PC-3 (cell line): ENCODE data around the gene EIF4A2. TPM values are rescaled to one million over a fixed set of nuclear protein-coding genes. Genes with fewer than 3 reads are reported as not detected.

Experiments
- ATAC-seq: fragments of 200-7000 bp; cut with Tn5 transposase; 2 replicates; pipeline ENCODE4 v1.9.1; 2020; ENCODE audit warnings: mild to moderate bottlenecking, moderate library complexity
- BruUV-seq: library from RNA; stranded (reverse); fragments of 400-500 nt; replicated peaks from 2 replicates; lab custom pipeline; 2021; lab: Mats Ljungman, UMichigan
- CTCF ChIA-PET: fragments of 300-600 bp; sonication (Branson Sonifier 250); formaldehyde crosslinking; loops from one replicate; lab custom pipeline; 2022; ENCODE audit warnings: antibody characterized with exemption; lab: Charles Lee
- POLR2A ChIA-PET: fragments of 300-600 bp; sonication (Branson Sonifier 250); formaldehyde crosslinking; loops from one replicate; lab custom pipeline; 2022; ENCODE audit warnings: antibody characterized with exemption; ENCODE audit not compliant: unreplicated experiment; lab: Charles Lee
- DNase-seq: peaks from one replicate; pipeline ENCODE4 v3.0.0-alpha.2; 2015
- H2AFZ ChIP-seq: fragments of 300-600 bp; sonication (generic); 2 replicates; pipeline ENCODE4 v1.6.0; 2016; ENCODE audit warnings: antibody characterized with exemption, low read length
- H3F3A ChIP-seq: fragments of 300-600 bp; sonication (generic); one replicate; pipeline ENCODE4 v1.6.0; 2017; ENCODE audit warnings: antibody characterized with exemption, low read length, control low read depth, mild to moderate bottlenecking; ENCODE audit not compliant: unreplicated experiment
- H3K27ac ChIP-seq: fragments of 300-600 bp; sonication (generic); 2 replicates; pipeline ENCODE4 v1.5.1; 2016; ENCODE audit warnings: mild to moderate bottlenecking, low read length
- H3K27me3 ChIP-seq: fragments of 300-600 bp; sonication (generic); 2 replicates; pipeline ENCODE4 v1.6.1; 2016; ENCODE audit warnings: low read length, mixed read lengths
- H3K36me3 ChIP-seq: fragments of 300-600 bp; sonication (generic); 2 replicates; pipeline ENCODE4 v1.6.1; 2016; ENCODE audit warnings: low read depth, mixed run types, low read length, mixed read lengths
- H3K4me1 ChIP-seq: fragments of 300-600 bp; sonication (generic); 2 replicates; pipeline ENCODE4 v1.5.1; 2016; ENCODE audit warnings: low read length; ENCODE audit not compliant: insufficient read depth
- H3K4me2 ChIP-seq: fragments of 300-600 bp; sonication (generic); 2 replicates; pipeline ENCODE4 v1.6.0; 2016; ENCODE audit warnings: low read length
- H3K4me3 ChIP-seq: fragments of 300-600 bp; sonication (generic); 2 replicates; pipeline ENCODE4 v1.5.1; 2016; ENCODE audit warnings: mild to moderate bottlenecking, low read length, mixed read lengths
- H3K79me2 ChIP-seq: fragments of 300-600 bp; sonication (generic); 2 replicates; pipeline ENCODE4 v1.6.1; 2017; ENCODE audit warnings: low read length, mixed read lengths
- H3K9ac ChIP-seq: fragments of 300-600 bp; sonication (generic); 2 replicates; pipeline ENCODE4 v1.6.0; 2016; ENCODE audit warnings: mild to moderate bottlenecking, low read length
- H3K9me2 ChIP-seq: fragments of 300-600 bp; sonication (generic); replicated peaks from 2 replicates; pipeline ENCODE4 v1.6.1; 2016; ENCODE audit warnings: mixed run types, low read length, mixed read lengths
- H3K9me3 ChIP-seq: fragments of 300-600 bp; sonication (generic); 2 replicates; pipeline ENCODE4 v1.6.1; 2016; ENCODE audit warnings: low read length, mixed read lengths
- H4K20me1 ChIP-seq: fragments of 300-600 bp; sonication (generic); 2 replicates; pipeline ENCODE4 v1.6.1; 2016; ENCODE audit warnings: low read length, mixed read lengths
- EZH2 ChIP-seq: fragments of 300-600 bp; sonication (generic); IDR thresholded peaks from one replicate; pipeline ENCODE4 v1.6.1; 2017; ENCODE audit warnings: antibody characterized with exemption, mild to moderate bottlenecking, low read length; ENCODE audit not compliant: unreplicated experiment
- EZH2phosphoT487 ChIP-seq: fragments of 300-600 bp; sonication (generic); IDR thresholded peaks from 2 replicates; pipeline ENCODE4 v1.6.1; 2018; ENCODE audit warnings: mild to moderate bottlenecking, antibody characterized with exemption, low read length, borderline replicate concordance
- intact Hi-C: fragments of 100-400 bp; cut with micrococcal nuclease; formaldehyde crosslinking; loops from 2 replicates; pipeline ENCODE4 v1.9.0; 2023
- total RNA-seq: library from RNA; depleted of rRNA; stranded (reverse); fragments of >200 nt; gene quantifications from 2 replicates; pipeline ENCODE4 v1.2.3, GENCODE V29; 2014
- TF ChIP-seq, protein P1 (sequence below): fragments of 300-600 bp; sonication (generic); conservative IDR thresholded peaks from 2 replicates; pipeline ENCODE4 v1.5.1; 2017; ENCODE audit warnings: antibody characterized with exemption, low read depth, mild to moderate bottlenecking, low read length

EIF4A2 gene
- total RNA-seq, 1 experiment from 2014 or later, result 233 TPM

DNA sequence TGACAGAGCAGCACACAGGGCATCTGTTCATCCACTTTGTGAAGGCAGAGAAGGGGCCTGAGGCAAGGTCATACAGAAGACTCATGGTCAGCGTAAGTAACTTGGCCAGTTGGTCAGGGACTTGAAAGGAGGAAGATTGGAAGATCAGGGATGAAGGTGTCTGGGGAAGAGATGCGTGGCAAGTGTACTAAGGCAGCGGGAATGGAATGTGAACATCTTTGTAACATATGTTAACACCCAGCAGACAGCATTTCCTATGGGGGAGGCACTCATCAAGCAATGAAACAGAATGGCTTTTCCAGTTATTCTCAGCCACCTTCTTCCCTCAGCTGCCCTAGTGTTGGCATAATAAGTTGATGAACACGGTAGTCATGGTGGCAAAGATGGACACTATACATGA, 30.7 kb downstream of the EIF4A2 start:
- no peaks in the 10 kb centered on the region for H3F3A ChIP-seq
- DNase-seq, result no peak
- no peaks in the 10 kb centered on the region for H3K36me3 ChIP-seq
- no peak overlapping the region for H2AFZ ChIP-seq
- no peaks in the 10 kb centered on the region for H3K79me2 ChIP-seq
- H3K27me3 ChIP-seq, result no peaks in the 10 kb centered on the region
- no peaks in the 10 kb centered on the region for H3K9me2 ChIP-seq
- TF ChIP-seq, protein P1, sequence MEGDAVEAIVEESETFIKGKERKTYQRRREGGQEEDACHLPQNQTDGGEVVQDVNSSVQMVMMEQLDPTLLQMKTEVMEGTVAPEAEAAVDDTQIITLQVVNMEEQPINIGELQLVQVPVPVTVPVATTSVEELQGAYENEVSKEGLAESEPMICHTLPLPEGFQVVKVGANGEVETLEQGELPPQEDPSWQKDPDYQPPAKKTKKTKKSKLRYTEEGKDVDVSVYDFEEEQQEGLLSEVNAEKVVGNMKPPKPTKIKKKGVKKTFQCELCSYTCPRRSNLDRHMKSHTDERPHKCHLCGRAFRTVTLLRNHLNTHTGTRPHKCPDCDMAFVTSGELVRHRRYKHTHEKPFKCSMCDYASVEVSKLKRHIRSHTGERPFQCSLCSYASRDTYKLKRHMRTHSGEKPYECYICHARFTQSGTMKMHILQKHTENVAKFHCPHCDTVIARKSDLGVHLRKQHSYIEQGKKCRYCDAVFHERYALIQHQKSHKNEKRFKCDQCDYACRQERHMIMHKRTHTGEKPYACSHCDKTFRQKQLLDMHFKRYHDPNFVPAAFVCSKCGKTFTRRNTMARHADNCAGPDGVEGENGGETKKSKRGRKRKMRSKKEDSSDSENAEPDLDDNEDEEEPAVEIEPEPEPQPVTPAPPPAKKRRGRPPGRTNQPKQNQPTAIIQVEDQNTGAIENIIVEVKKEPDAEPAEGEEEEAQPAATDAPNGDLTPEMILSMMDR, result no peak
- TF ChIP-seq EZH2phosphoT487 (no peak), EZH2 (no peak)
- ChIA-PET CTCF (no interaction called here), POLR2A (no interaction called here)
- no peak overlapping the region for H3K4me3 ChIP-seq
- intact Hi-C loops, result no loop called here
- H3K9me3 ChIP-seq, result no peaks in the 10 kb centered on the region
- H3K9ac ChIP-seq, result no peak overlapping the region
- no peak overlapping the region for H3K4me2 ChIP-seq
- no peaks in the 10 kb centered on the region for H4K20me1 ChIP-seq
- H3K27ac ChIP-seq, result no peak overlapping the region
- no peak for ATAC-seq
- BruUV-seq, result no TSS peak
- H3K4me1 ChIP-seq, result peaks cover 9% of the 10 kb centered on the region

DNA sequence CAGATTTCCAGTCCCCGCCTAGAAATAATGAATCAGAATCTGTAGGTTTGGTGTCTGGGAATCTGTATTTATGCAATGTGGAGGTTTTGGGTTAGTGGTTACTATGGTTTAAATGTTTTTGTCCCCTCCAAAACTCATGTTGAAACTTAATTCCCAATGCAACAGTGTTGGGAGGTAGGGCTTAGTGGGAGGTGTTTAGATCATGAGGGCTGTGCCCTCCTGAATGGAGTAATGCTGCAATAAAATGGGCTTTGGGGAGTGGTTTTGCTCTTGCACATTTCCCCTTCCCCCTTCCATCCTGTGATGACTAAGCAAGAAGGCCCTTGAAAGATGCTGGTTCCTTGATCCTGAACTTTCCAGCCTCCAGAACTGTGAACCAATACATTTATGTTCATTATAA, 32.1 kb downstream of the EIF4A2 start:
- BruUV-seq, result no TSS peak
- no peak overlapping the region for H3K4me3 ChIP-seq
- no peaks in the 10 kb centered on the region for H3F3A ChIP-seq
- H3K27ac ChIP-seq, result no peak overlapping the region
- intact Hi-C loops, result no loop called here
- DNase-seq, result peak; percentile 69
- ATAC-seq, result peak; percentile 88
- no peaks in the 10 kb centered on the region for H4K20me1 ChIP-seq
- TF ChIP-seq EZH2 (no peak), EZH2phosphoT487 (no peak)
- TF ChIP-seq, protein P1, result no peak
- H3K9me2 ChIP-seq, result no peaks in the 10 kb centered on the region
- H3K27me3 ChIP-seq, result no peaks in the 10 kb centered on the region
- H3K36me3 ChIP-seq, result no peaks in the 10 kb centered on the region
- no peaks in the 10 kb centered on the region for H3K79me2 ChIP-seq
- H3K9me3 ChIP-seq, result no peaks in the 10 kb centered on the region
- ChIA-PET CTCF (no interaction called here), POLR2A (no interaction called here)
- 0 out of 2 replicates have a peak overlapping the region, but pooled peaks have one; percentile 12 for H3K4me2 ChIP-seq
- H3K4me1 ChIP-seq, result peaks cover 9% of the 10 kb centered on the region
- H3K9ac ChIP-seq, result no peak overlapping the region
- H2AFZ ChIP-seq, result peak overlapping the region; percentile 52; the same call in 1 of the 2 replicates

DNA sequence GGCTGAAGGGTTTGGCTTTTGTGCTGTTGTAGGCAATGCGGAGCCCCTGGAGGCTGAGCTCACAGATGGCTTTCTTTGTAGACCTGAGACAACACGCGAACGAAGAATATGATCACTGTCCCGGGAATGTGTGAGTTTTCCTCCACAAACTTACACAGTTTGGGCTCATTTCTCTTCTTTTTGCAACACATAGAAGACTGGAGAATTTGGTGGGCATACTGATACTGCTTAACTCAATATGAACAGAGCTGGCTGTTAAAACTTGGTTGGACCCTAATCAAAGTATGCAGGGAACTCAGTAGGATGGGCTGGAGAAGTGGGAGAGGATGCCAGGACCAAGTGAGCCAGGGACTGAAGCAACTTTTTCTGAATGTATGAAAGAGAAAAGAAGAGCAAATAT, 35.1 kb downstream of the EIF4A2 start:
- Histone ChIP-seq H3K4me3 (no peak overlapping the region), H3K36me3 (no peaks in the 10 kb centered on the region), H3K9me2 (no peaks in the 10 kb centered on the region), H4K20me1 (no peaks in the 10 kb centered on the region), H3K4me2 (no peak overlapping the region), H3K27me3 (no peaks in the 10 kb centered on the region), H3K9ac (no peak overlapping the region), H3K27ac (no peak overlapping the region), H3K4me1 (peaks cover 9% of the 10 kb centered on the region), H3K9me3 (no peaks in the 10 kb centered on the region), H3F3A (no peaks in the 10 kb centered on the region), H3K79me2 (no peaks in the 10 kb centered on the region), H2AFZ (no peak overlapping the region)
- ATAC-seq (no peak), DNase-seq (no peak)
- ChIA-PET POLR2A (no interaction called here), CTCF (interaction anchor here (1.1 kb wide), 1 partner anchor 202 kb away, joined by 7 read pairs; no protein-coding TSS in a partner anchor)
- intact Hi-C loops, result no loop called here
- no TSS peak for BruUV-seq
- TF ChIP-seq EZH2phosphoT487 (no peak), EZH2 (no peak)
- TF ChIP-seq, protein P1, result no peak
